8988T (cell line): ENCODE measurements around the gene GHR.

ENCODE experiments used
- DNase-seq: peaks from one replicate; pipeline ENCODE4 v3.0.0; 2011

GHR gene

DNA sequence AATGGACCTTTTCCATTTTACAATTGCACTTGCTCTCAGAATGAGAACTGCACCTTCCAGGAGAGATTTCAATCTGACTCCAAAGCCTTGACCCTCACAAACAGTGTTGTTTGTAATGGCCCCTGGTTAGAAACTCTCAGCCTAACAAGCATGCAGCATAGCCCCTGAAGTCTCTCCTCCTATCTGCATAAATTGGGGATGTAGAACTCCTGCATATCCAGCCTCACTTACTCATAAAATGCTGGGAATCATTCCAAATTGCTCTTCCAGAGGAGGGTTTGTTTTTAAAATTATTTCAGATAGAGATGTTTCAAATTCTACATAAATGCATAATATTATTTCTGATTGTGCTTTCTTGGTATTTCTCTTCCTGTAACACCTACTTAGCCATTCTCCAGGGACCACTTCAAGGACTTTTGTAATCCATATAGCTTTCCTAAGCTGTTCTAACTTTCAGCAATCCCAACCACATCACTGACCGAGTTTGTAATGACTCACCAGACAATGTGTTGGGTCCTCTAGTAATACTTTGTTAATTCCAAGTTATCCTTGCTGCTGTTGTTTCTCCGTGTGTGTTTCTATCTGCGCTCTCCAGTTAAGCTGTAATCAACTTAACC is 189.6 kb downstream of the GHR start:
- DNase-seq, result no peak

DNA sequence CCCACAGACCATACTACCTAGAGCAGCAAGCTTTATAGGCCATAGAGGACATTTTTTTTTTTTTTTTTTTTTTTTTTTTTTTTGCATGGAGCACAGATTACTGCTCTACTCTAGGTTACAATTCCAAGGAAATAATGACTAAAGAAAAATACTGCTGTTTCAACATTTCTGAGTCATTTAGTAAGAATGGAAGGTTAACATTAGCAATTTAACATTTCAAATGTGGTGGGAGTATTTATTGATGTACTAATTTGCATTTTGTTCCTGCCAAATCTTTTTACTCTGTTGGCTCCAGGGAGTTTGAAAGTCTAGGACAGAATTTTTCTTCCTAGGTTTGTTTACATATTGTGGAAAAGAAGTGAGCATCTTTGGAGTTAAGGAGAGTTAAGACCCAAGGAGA is 191.3 kb downstream of the GHR start:
- DNase-seq, result no peak

DNA sequence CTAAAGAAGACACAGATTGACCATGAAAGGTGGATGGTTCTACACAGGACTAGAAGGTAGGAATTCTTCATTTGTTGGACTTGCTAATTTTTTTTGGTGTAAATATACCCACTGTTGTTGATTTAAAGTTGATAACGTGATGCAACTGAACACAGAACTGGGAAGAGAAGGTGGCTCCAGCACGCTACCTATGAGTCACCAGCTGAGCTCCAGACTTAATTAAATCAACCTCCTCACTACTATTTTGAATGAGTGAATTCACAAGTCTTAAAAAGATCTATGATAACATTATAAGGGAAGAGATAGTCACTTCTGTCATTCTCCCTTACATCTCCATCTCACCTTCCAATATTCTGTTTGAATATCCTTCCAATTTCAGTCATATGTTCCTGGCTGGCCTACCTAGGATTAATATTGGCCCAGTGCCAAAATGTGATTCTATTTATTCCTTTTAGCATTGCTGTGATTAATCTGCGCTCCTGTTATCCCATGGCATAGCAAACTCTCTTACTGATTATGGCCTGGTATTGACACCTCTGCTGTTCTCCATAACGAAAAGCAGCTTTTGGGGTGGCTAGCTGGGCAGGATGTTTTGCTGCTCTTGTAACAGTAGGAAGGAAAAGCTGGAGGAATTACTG is 197.5 kb downstream of the GHR start:
- DNase-seq, result no peak

DNA sequence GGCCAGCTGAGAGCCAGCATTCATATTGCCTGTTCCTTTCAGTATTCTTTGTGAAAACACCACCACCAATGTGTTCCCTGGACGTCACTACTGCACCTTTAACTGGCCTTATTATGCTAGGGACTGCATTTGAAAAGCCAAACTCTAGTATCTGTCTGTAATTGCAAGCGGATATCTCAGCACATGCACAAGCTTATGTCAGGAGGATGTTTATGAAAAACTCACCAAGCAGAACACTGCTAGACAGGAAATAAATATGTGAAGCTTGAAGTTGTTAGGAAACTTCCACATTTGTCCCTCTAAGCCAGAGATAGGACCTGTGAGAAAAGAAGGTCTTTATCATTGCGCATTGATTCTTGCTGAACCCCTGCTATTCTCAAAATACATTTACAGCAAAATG is 198.0 kb downstream of the GHR start:
- DNase-seq, result no peak

DNA sequence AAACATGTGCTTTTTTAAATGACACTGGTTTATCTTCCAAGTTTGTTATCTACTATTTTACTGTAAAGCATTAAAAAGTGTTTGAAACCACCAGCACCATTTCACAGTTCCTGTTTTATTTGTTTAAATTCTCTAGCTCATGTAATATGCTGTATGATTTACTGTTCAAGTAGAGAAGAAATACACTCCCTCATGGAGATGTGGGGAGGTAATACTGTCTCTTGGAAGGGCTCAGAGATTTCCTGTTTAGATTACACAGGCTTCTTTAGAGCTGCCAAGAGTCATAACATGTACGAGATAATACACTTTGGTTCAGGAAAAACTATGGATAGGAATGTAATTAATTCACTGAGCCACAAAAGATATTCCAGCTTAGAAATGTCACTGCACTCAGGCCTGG is 198.4 kb downstream of the GHR start:
- DNase-seq, result no peak

DNA sequence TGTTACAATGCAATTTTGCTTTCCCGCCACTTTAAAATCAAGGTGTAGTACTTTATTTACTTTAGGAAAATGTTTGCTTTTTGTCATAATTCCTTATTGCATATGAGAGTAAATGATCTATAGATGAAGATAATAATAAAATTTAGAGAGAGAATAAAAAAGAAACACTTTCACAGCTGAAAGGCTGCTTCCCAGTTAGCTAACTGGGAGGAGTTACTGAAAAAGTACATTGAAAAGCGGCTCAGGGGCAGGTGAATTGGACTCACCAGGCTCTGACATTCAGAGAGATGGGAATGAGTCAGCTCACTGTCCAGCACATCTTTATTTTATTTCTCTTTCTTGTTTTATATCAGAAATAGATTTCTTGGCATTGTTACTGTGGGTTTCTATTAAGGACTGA is 201.7 kb downstream of the GHR start:
- DNase-seq, result no peak

DNA sequence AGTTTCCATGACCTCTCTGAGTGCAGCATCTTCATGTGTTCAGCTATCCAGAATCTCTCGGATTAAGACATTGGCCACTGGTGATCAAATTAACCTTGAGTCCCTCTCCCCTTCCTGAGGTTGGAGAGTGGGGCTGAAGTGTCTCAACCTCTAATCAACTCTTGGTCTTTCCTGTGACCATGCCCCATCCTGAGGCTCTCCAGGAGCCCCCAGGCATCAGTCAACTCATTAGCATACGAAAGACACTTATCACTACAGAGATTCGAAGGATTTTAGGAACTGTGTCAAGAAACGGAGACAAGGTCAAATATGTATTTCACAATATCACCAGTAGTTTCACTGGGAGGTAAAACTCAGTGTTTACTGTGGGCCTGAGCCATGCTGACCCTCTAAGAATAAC is 203.2 kb downstream of the GHR start:
- no peak for DNase-seq

DNA sequence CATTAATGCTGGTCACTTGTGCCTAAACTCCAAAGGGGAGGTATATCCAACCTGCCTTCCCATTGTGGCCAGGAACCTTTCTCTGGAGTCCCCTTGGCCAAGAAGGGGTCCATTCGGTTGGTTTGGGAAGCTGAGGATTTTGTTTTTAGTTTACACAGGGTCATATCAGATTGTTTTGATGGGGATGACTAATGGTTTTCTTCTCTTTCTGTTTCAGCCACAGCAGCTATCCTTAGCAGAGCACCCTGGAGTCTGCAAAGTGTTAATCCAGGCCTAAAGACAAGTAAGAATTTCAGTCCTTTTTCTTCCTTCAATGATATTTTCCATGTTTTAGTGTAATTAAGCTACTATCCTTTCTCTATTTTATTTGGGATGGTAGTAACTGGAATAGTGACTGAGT is 205.6 kb downstream of the GHR start:
- DNase-seq, result no peak

DNA sequence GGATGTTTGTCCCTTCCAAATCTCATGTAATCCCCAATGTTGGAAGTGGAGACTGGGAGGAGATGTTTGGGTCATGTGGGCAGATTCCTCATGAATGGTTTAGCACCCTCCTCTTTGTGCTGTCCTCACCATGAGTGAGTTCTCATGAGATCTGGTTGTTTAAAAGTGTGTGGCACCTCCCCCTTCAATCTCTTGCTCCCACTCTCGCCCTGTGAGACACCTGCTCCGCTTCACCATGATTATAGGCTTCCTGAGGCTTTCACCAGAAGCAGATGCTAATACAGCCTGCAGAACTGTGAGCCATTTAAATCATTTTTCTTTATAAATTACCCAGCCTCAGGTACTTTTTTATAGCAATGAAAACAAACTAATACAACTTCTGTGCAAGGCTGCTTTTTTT is 206.0 kb downstream of the GHR start:
- DNase-seq, result no peak

DNA sequence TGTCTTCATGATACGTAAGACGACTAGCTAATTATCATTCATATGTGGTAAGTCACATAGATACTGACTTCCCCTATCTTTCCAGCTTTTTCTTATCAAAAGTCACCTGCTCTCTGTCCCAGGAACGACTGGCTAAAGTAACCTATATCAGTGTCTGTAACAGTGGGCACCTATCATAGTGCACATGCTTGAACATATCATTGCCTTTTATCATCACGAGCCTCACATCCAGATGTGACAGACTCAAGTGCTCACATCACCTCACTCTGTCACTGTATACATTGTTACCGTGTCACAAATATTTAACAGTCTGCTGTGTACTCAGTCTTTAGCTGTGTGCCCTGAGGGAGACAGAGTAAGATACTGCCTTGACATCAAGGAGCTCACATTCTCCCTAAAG is 208.0 kb downstream of the GHR start:
- DNase-seq, result no peak

DNA sequence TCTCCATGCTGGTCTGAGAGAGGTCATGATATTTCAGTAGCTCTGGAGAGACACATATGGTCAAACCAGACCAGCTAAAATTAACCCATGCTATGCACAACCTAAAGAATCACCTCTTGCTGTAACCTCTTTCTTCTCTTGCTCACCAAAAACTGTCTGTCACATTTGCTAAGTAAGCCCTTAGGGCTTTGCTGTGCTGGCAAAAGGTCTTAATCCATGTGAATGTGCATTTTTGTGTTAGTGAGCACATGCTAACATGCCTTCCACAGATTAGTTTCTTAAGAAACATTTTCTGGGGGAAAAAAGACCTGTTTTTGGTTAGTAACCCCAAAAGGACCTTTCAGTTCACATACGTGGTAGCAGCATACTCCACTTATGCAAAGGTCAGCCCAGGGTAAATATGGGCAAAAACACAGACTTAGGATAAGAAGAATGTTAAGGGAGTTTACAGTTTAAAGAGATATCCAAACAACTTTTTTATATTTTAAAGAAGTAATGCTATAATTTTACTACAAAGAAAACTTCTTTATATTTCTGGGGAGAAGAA is 209.2 kb downstream of the GHR start:
- DNase-seq, result no peak

DNA sequence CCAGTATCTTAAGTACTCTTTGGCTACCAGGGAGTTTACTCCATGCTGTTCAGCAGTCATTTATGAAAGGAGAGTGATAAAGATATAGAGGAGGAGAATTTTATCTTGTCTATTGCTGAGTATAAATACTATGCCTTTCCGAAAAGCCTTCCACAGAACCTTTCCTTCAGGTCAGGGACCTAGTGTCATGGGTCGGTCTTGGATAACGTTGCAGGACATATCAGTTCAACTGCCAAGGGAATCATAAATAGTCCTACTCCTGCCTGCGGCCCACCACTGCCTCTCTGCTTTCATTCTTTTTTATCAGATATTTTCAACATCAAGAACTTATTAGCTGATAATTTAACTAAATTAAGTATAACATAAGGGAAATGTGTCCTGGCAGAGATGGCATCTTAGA is 211.3 kb downstream of the GHR start:
- no peak for DNase-seq

DNA sequence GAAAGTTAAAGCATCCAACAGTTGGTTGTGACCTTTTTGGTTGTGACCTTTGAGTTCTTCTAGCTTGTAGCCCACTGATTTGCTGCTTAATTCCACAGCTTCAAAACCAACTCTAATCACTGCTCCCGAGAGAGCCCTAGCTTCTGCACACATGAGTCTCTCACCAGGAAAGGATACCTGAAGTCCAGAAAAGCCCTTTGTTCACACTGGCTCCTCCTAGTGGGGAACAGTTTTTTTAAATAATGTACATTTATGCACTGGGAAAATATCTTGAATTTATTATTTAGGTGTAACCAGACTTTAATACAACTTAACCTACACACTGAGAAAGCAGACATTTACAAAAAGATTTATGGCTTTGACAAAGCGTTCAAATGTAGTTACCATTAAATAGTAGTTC is 213.2 kb downstream of the GHR start:
- no peak for DNase-seq

DNA sequence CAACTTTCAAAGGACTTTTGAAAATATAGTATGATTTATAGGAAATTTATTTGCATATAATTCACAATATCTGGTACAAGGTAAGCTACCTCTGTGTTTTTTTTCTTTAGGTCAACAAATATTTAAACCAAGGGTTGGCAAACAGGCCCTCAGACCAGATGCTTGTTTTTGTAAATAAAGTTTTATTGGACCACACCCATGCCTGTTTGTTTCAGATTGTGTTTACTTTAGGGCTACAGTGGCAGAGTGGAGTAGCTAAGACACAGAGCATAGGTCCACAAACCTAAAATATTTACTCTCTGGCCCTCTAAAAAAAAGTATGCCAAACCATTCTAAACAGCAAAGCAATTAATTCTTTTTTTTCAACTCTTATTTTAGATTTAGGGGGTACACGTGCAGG is 213.7 kb downstream of the GHR start:
- DNase-seq, result no peak

DNA sequence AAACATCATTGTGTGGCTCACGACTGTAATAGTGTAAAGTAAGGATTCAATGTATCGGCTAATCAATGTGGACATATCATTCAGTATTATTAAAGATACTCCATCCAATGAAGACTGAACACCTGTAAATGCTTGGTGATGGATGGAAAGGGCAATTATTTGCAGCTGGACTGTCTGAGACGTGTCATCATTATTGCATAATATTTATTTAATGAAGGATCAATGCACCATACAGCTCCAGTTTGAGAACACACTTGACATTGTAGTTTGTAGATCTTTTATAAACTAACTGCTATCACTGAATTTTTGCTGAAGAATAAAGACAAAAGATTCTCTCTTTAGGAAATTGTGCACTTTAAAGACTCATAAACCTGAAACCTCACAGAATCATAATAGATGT is 215.7 kb downstream of the GHR start:
- no peak for DNase-seq

DNA sequence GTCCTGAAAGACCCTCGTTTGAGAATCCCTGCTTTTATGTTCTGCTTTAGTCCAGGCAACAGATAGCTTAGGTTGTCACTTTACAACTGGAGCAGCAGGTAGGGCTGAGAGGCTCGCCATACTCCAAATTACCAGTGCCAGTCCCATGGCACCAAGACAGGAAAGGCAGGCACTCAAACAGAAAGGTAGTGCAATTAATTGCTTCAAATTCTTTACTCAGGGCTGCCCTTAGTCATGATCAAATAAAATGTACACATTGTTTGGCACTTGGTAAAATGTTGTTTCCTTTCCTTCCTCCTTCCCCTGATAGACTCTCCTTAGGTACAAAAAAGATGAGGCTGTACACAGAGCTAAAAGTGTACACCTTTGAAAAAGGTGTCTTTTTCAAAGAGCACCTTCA is 217.6 kb downstream of the GHR start:
- no peak for DNase-seq

DNA sequence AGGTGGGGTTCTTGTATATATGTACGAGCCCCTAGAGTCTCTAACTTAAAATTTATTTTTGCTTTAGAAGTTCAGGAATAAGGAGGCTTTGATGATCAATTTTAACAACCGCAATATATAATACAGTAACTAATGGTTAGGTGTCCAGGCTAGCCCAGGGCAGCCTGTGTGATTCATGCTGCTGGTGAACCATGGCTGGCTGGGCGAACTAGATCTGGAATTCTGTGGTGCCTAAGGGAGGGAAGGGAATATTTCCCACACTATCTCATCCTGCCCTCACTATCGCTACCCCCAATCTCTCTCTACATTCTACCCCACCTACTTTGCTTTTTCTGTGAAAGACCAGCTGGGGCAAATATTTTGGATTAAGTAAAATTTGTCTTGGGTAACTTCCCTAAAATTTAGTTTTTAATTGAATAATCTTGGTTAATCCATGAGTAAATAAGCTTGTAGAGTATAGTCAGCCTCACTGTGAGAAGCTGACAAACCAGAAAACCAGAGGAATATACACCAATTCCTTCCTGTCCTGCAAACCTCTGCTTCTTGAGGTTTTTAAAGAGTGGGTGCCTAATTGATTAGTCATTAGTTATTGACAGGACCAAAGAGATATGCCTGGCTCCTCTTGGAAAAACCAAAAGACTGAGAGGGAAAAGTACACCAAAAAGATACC is 218.2 kb downstream of the GHR start:
- no peak for DNase-seq

DNA sequence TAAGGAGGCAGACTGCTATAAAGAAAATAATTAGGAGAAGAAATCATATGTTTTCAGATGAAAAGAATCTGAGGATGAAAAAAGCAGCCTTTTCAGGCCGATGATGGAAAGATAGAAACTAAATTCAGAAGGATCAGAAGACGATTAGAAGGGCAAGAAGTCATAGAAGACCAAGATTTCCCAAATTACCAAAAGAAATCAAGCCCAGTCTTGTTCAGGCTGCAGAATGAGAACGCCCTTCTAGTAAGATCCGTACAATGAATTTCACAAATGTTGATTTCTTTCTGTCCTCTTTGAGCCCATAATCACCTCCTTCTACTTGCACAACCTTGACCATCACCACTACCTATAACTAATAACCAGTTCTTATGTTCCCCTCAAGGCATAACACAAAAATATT is 218.8 kb downstream of the GHR start:
- DNase-seq, result no peak

DNA sequence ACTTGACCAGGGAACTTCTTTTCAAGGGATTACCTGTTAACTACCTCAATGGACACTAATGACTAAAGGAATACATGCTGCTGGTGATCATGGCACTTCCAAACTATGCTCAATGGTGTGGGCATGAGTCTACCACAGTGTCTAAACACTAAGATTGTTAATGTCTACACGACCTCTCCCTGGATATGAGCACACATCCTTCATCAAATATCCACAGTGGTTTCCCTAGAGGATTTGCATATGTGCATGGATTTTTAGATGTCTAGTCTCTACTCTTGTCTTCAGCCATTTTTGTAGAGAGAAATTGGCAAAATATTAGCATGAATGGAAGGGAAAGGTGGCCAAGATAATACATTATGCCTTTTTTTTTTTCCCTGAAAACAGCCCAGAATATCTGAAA is 220.1 kb downstream of the GHR start:
- DNase-seq, result no peak

DNA sequence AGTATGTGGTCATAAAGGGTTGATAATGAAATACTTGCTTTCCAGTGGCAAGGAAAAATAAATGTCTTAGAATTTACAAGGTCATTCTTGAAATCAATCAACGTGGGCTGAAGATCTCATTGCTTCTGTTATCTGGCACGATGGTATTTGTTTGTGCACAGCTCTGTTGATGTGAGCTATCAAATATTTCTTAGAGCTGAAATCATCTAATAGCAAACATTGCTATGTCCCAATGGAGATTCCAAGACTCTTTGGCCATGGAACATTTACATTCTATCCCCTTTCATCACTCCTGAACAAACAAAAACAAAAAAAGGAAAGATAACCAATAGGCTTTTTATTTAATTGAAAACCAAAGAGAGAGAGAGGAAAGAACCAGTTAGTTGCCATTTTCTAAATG is 221.9 kb downstream of the GHR start:
- DNase-seq, result no peak

DNA sequence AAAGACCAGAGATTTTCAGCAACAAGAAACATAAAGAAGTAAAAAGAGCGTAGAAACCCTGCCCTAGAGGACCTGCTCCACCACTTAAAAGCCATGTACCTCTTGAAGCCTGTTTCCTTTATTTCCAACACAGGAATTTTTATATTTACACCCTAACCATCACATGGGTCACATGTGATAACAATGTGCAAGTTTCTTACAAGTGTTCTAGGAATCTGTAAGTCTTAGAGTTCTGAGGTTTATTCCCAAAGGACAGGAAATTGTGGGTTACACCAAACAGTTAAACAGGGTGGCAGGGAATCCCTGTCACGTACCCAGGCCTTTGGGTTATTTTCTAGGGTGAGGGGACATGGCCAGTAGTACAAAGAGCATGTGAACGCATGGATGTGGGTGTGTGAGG is 224.8 kb downstream of the GHR start:
- no peak for DNase-seq

DNA sequence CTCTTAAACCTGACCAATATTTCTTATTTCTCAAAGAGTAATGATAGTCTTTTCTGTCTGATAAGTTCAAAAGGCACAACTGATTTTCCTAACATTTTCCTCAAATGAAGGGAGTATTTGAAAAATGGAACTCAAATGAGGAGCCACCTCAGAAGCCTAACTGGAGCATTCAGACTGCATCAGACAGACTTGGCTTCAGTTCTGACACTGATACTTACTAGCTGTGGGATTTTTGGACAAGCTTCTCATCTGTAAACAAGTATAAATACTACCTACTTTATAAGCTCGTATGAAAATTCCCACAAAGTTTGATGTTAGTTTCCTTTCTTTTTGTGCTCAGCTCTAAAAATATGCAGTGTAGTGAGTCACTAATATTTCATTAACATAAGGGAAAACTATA is 225.7 kb downstream of the GHR start:
- DNase-seq, result no peak

DNA sequence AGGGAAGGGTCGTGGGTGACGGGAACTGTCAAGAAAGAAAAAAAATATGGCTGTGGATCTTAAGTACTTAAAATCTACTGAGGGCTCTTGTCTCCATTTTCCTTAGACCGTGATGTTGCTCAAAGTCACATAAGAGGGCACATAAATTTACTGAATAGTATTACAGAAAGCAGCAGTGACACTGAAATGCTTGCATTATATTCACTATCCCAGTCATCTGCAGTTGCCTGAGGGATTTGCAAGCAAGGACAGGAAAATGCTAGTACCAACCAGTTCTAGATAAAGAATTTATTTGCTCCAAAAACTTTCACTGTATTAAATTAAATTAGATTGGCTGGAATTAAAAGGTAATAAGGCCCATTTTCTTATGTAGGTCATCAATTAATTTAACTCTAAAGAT is 226.8 kb downstream of the GHR start:
- no peak for DNase-seq

DNA sequence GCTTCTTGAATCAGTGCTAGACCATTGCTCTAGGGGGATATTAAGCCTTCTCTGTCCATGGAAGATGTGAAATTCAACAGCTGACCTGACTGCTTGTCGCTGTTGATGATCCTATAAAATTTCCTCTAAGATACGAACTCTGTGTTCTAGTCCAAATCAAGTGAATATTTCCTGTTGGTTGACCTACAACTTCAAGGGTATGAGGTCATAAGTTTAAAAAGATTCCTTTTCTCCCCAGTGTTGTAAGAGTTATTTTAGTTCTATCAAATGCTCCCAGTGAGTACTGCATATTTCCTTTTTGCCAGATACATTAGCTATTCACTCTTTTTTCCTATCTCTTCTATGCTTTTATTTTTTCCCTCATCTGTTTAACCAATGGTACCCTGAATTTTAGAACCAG is 230.5 kb downstream of the GHR start:
- DNase-seq, result no peak

DNA sequence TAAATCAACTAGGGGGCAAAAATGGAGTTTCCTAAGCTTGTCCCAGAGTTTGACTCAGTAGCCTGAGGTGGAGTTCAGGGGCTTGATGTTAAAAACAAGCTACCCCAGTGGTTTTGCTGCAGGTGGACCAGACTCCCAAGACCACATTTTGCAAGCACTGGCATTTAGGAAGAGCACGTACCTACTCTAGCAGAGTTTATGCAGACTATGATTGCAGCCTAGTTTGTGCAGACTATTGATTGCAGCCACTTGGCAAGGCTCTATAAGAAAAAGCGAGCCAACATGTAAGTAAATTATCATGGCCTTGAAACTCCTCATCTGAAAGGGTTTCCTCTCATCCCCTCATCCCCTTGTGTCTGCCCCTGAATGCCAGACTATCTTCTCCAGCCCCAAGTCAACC is 231.4 kb downstream of the GHR start:
- DNase-seq, result no peak
